Ectodermal cell (in vitro differentiated cells): ENCODE data around the gene ERMAP.
"Not testable (repeated sequence)": the region's sequence is repeated elsewhere in the genome, so short reads cannot be mapped to it uniquely, and the experiment has no call there.

Experiments used
- H3K27ac ChIP-seq: 2 replicates; pipeline ENCODE4 v1.7.0; 2013; ENCODE audit warnings: mild to moderate bottlenecking, low read depth, low read length; ENCODE audit not compliant: insufficient read depth, poor library complexity, severe bottlenecking
- H3K27me3 ChIP-seq: 2 replicates; pipeline ENCODE4 v1.7.0; 2013; ENCODE audit warnings: mild to moderate bottlenecking, low read length; ENCODE audit not compliant: insufficient read depth, control insufficient read depth, poor library complexity, severe bottlenecking
- H3K36me3 ChIP-seq: one replicate; pipeline ENCODE4 v1.7.0; 2013; ENCODE audit warnings: low read length; ENCODE audit not compliant: control insufficient read depth, insufficient read depth
- H3K4me1 ChIP-seq: one replicate; pipeline ENCODE4 v1.7.0; 2013; ENCODE audit warnings: low read length; ENCODE audit not compliant: control insufficient read depth, insufficient read depth
- H3K4me3 ChIP-seq: 2 replicates; pipeline ENCODE4 v1.7.0; 2013; ENCODE audit warnings: low read depth, low read length, control low read depth; ENCODE audit not compliant: insufficient read depth
- H3K9me3 ChIP-seq: 2 replicates; pipeline ENCODE4 v1.7.0; 2013; ENCODE audit warnings: mild to moderate bottlenecking, low read length, moderate library complexity; ENCODE audit not compliant: control insufficient read depth
- WGBS, 2 experiments: methylation state at CpG; one replicate each; pipeline ENCODE4 v1.1.7; 2013; ENCODE audit warnings: missing lambda C conversion rate in 2 of 2; 5-methylcytosine and 5-hydroxymethylcytosine counted together

The ERMAP gene

GRCh38 chr1:42868466-42868865, 51.5 kb downstream of the ERMAP start:
- 93 to 98% methylated on average over 4 of the region's 4 CpGs for WGBS, 2 experiments
- H3K4me1 ChIP-seq, H3K36me3 ChIP-seq, H3K9me3 ChIP-seq, H3K27me3 ChIP-seq, H3K4me3 ChIP-seq, H3K27ac ChIP-seq: not testable (repeated sequence)

- H3K36me3 ChIP-seq, H3K9me3 ChIP-seq, H3K27ac ChIP-seq, H3K4me3 ChIP-seq, H3K4me1 ChIP-seq, H3K27me3 ChIP-seq: not testable (repeated sequence)
- WGBS, 2 experiments, result 67 to 89% methylated on average over 2 of the region's 2 CpGs
These were observed 52.3 kb downstream of the ERMAP start for GRCh38 chr1:42869254-42869653.

- 88% methylated on average over 2 of the region's 2 CpGs for WGBS, 2 experiments
- H3K27me3 ChIP-seq, H3K9me3 ChIP-seq, H3K36me3 ChIP-seq, H3K4me3 ChIP-seq, H3K4me1 ChIP-seq, H3K27ac ChIP-seq: not testable (repeated sequence)
These were observed 52.8 kb downstream of the ERMAP start for GRCh38 chr1:42869751-42870150.

- not testable (repeated sequence) for H3K27ac ChIP-seq, H3K36me3 ChIP-seq, H3K27me3 ChIP-seq, H3K9me3 ChIP-seq, H3K4me1 ChIP-seq, H3K4me3 ChIP-seq
These were observed 56.2 kb downstream of the ERMAP start for GRCh38 chr1:42873108-42873507.

- Histone ChIP-seq H3K9me3 (no peaks in the 10 kb centered on the region), H3K36me3 (no peaks in the 10 kb centered on the region), H3K27me3 (no peaks in the 10 kb centered on the region), H3K27ac (no peak overlapping the region), H3K4me1 (no peaks in the 10 kb centered on the region), H3K4me3 (no peak overlapping the region)
- 91 to 93% methylated on average over 1 of the region's 1 CpG for WGBS, 2 experiments
These were observed 56.7 kb downstream of the ERMAP start for GRCh38 chr1:42873670-42874069.

GRCh38 chr1:42876009-42876408, 59.1 kb downstream of the ERMAP start:
- Histone ChIP-seq H3K9me3 (peaks cover 3% of the 10 kb centered on the region), H3K4me3 (no peak overlapping the region), H3K27ac (no peak overlapping the region), H3K4me1 (no peaks in the 10 kb centered on the region), H3K36me3 (no peaks in the 10 kb centered on the region), H3K27me3 (no peaks in the 10 kb centered on the region)

GRCh38 chr1:42877380-42877779, 60.5 kb downstream of the ERMAP start:
- Histone ChIP-seq H3K9me3 (peaks cover 3% of the 10 kb centered on the region), H3K36me3 (no peaks in the 10 kb centered on the region), H3K27ac (no peak overlapping the region), H3K4me3 (no peak overlapping the region), H3K4me1 (no peaks in the 10 kb centered on the region), H3K27me3 (no peaks in the 10 kb centered on the region)
- 75 to 85% methylated on average over 2 of the region's 2 CpGs for WGBS, 2 experiments

- WGBS, 2 experiments, result 83 to 84% methylated on average over 4 of the region's 4 CpGs
- no peak overlapping the region for H3K27ac ChIP-seq
- no peak overlapping the region for H3K4me3 ChIP-seq
- H3K27me3 ChIP-seq, result no peaks in the 10 kb centered on the region
- H3K9me3 ChIP-seq, result peaks cover 3% of the 10 kb centered on the region
- no peaks in the 10 kb centered on the region for H3K36me3 ChIP-seq
- H3K4me1 ChIP-seq, result no peaks in the 10 kb centered on the region
These were observed 63.5 kb downstream of the ERMAP start for GRCh38 chr1:42880384-42880783.

- Histone ChIP-seq H3K36me3 (no peaks in the 10 kb centered on the region), H3K9me3 (no peaks in the 10 kb centered on the region), H3K4me1 (no peaks in the 10 kb centered on the region), H3K4me3 (no peak overlapping the region), H3K27me3 (no peaks in the 10 kb centered on the region), H3K27ac (no peak overlapping the region)
- 88% methylated on average over 16 of the region's 16 CpGs for WGBS, 2 experiments
These were observed 69.3 kb downstream of the ERMAP start for GRCh38 chr1:42886046-42886739.

GRCh38 chr1:42886800-42887199, 69.9 kb downstream of the ERMAP start:
- Histone ChIP-seq H3K27me3 (no peaks in the 10 kb centered on the region), H3K4me3 (no peak overlapping the region), H3K36me3 (no peaks in the 10 kb centered on the region), H3K9me3 (no peaks in the 10 kb centered on the region), H3K27ac (no peak overlapping the region), H3K4me1 (peaks cover 5% of the 10 kb centered on the region)
- 95 to 96% methylated on average over 21 of the region's 21 CpGs for WGBS, 2 experiments

GRCh38 chr1:42887366-42887765, 70.4 kb downstream of the ERMAP start:
- Histone ChIP-seq H3K27me3 (no peaks in the 10 kb centered on the region), H3K4me1 (peaks cover 8% of the 10 kb centered on the region), H3K27ac (no peak overlapping the region), H3K4me3 (no peak overlapping the region), H3K36me3 (no peaks in the 10 kb centered on the region), H3K9me3 (no peaks in the 10 kb centered on the region)
- WGBS, 2 experiments, result 91 to 92% methylated on average over 20 of the region's 20 CpGs
